EL (cell line): ENCODE results near the gene SRRM2.

Source experiments
- DNase-seq: peaks from one replicate; pipeline ENCODE4 v3.0.0-alpha.2; 2016

The SRRM2 gene

GRCh38 chr16:2765462-2766404 is 13.3 kb downstream of the SRRM2 start:
- DNase-seq = no peak

- DNase-seq = no peak
These were observed 14.1 kb downstream of the SRRM2 start for GRCh38 chr16:2766430-2767139.

DNA sequence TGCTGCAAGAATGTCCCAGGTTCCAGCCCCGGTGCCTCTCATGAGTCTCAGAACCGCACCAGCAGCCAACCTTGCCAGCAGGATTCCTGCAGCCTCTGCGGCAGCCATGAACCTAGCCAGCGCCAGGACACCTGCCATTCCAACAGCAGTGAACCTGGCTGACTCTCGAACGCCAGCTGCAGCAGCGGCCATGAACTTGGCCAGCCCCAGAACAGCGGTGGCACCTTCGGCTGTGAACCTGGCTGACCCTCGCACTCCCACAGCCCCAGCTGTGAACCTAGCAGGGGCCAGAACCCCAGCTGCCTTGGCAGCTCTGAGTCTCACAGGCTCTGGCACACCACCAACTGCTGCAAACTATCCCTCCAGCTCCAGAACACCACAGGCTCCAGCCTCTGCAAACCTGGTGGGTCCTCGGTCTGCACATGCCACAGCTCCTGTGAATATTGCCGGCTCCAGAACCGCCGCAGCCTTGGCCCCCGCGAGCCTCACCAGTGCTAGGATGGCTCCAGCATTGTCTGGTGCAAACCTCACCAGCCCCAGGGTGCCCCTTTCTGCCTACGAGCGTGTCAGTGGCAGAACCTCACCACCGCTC is 14.8 kb downstream of the SRRM2 start:
- no peak for DNase-seq

GRCh38 chr16:2767891-2768290 is 15.5 kb downstream of the SRRM2 start:
- no peak for DNase-seq

- DNase-seq = no peak
These were observed 16.1 kb downstream of the SRRM2 start for GRCh38 chr16:2768403-2769089.

GRCh38 chr16:2769100-2769529 is 16.7 kb downstream of the SRRM2 start:
- no peak for DNase-seq

DNA sequence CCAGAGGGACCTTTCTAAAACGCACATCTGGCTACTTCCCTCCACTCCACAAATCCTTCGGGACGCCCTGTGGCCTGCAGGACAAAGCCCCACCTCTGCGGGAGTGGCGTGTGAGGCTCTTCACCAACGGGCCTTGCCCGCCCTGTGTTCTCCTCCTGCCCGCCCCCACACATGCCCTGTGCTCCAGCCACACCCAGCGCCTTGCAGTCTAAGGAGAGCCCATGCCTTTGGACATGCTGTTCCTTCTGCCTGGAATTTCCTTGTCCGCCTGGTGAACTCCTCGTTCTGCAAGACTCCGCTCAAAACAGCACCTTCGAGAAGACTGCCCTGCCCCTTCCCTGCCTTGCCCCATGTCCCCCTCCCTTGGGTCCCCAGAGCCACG is 17.2 kb downstream of the SRRM2 start:
- DNase-seq = no peak

- DNase-seq = no peak
These were observed 17.9 kb downstream of the SRRM2 start for GRCh38 chr16:2770057-2770951.

GRCh38 chr16:2771496-2772402 is 19.3 kb downstream of the SRRM2 start:
- no peak for DNase-seq

GRCh38 chr16:2773188-2773968 is 20.9 kb downstream of the SRRM2 start:
- DNase-seq = peak; percentile 61

DNA sequence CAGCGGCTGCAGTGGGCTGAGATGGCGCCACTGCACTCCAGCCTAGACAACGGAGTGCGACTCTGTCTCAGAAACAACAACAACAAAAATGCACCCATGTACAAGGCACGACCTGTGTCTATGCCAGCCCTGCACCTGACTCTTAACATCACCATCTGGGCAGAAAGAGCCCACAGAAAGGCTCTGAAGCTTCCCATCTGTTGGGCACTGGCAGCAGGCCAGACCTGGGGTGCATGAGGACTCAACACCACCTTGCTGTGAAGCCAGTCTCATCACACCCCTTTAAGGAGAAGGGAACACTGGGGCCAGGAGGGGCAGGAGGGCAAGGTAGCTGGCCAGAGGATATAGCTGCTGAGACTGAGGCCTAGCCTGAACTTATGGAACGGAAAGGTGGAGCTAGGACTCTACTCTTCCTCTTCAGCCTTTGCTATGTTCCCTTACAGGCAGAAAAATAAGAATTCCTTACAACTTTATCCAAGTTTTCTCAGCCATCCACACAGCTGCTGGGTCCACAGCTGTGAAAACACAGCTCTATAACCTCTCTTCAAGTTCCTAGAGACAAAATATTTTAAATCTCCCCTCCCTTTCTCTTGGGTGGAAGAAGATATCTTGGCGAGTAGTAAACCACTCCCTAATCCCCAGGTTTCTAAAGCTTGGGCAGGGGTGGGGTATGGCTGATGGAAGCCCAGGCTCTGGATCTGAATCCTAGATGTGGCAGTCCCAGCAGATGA is 21.9 kb downstream of the SRRM2 start:
- no peak for DNase-seq

DNA sequence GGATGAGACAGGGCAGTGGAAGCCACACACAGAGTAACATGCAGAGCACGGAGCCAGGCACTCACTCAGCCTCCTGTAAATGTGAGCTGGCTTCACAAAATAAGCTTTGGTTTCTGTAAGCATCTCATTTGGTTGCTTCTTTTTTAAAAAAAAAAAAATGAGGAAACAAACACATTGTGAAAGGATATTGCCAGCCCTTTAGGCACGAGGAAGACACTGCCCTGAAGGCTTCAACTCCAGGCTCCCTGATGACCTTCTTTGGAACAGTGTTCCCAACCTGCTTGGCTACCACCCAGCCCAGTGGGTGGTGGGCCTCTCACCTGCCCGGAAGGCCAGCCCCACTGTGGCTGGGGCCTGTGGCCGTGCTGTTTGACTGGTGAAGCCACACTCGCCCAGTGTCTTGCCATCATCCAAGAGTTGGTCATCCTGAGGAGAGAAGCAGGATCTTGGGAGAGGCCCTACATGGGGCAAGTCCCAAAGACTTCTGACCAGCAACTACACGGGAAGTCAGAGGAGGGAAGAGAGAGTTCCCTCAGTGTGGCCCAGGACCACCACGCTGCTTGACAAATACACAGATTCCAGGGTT is 22.8 kb downstream of the SRRM2 start:
- no peak for DNase-seq

GRCh38 chr16:2775765-2776499 is 23.5 kb downstream of the SRRM2 start:
- no peak for DNase-seq

DNA sequence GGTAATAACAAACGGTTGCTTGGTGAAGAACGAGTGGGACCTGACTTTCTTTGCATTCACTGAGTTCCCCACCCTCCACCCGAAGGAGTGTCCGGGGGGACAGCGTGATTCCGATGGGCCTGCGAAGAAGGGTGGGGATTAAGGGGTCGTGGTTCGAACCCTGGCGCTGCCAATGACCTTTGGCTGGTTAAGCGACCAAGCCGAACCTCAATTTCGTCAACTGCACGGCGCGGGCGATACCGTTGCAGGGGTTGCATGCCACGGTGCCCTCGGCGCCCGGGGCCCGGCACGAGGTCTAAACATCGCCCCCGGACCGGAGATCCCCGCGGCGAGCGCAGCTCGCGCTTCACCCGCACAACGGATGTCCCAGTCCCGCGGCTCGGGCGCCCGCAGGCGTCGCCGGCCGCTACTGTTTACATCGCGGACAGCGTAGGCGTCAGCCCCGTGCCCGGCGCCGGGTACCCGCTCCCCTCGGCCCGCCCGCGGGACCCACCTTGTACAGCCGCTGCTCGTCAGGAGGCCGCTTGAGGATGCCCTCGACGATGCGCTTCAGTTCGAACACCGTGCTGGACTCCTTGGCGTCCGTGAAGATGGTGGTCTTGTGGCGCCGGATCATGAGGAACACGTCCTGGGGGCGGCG is 24.2 kb downstream of the SRRM2 start:
- no peak for DNase-seq

DNA sequence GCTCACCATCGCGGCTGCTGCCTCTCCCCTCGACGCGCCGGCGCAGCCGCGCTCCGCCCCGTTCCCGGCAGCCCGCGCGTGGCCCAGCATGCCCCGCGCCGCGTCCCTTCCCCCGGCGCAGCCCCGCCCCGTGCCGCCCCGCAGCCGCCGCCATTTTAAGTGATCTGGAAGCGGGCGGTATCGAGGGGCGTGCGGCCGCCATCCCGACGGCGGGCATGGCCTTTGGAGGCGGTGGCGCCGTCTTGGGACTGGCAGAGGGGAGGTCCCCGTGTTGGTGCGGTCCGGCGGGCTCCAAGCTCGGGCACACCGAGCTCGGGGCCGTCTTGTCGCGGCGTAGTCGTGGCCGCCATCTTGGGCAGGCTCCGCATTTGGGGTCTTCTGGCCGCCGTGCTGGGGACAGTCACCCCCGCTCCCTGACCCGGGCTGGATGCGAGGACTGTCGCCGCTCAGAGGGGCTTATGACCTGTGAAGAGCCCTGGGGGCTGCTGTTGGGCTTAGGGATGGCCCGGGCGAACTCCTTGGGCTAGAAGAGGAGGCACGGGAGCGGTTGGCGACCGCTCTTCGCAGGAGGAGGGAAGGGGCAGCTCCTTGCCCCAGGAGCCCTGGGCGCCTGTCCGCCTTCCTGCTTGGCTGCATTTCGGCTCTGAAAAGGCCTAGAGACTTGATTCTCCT is 24.9 kb downstream of the SRRM2 start, which contains the start of gene ELOB:
TSS of gene ELOB (minus strand) at position 50 of the 672 bp plus-strand sequence. CDS start at position 9, 41 bp downstream.
- peak; percentile 80 for DNase-seq

- no peak for DNase-seq
These were observed 25.6 kb downstream of the SRRM2 start for GRCh38 chr16:2777903-2778629.
